Measurements from ENCODE around the gene LAIR2. TPM values are rescaled to one million over a fixed set of nuclear protein-coding genes. Genes with fewer than 3 reads are reported as not detected.

The LAIR2 gene
- polyA plus RNA-seq, 3 donors, result 0.38 TPM; not detected in 2

DNA sequence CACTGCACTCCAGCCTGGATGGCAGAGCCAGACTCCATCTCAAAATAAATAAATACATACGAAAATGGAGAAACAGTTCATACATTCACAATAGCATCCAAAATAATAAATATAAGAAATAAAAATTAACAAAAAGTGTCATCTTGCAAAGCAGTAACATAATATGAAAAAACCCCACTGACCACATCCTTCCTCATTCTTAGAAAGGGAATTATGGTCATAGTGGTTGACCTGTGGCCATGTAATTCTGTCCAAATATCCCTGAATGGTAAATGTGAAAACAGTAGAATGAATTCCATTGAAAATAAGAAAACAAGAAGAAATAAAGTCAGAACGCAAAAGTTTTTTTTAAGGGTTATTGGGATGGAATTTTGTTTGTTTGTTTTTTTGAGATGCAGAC is 22.6 kb upstream of the LAIR2 start:
- peak overlapping the region in 1 of 2 donors; percentile 82 for H3K4me3 Mint-ChIP-seq
- peaks cover 0 to 18% (median 9%) of the 10 kb centered on the region in 7 donors for H3K9me3 Mint-ChIP-seq
- Histone ChIP-seq H3K36me3 (replicated peaks in 1 of 2; ENCODE audit: control insufficient read depth in 1 of 2, insufficient read depth in 2 of 2, low read length in 2 of 2) (no peaks in the 10 kb centered on the region), H2AFZ (ENCODE audit: insufficient read depth, low read depth, low read length, poor library complexity, severe bottlenecking) (no peak overlapping the region), H3K9me3 (replicated peaks in 1 of 2; ENCODE audit: control insufficient read depth in 1 of 2, insufficient read depth in 1 of 2, low read length in 2 of 2) (peaks cover 0 to 15% of the 10 kb centered on the region in 2 donors), H3K4me1 (ENCODE audit: control insufficient read depth in 1 of 2, insufficient read depth in 2 of 2, low read length in 2 of 2) (peaks cover 24 to 33% of the 10 kb centered on the region in 2 donors), H3K9ac (ENCODE audit: insufficient read depth, low read length, poor library complexity, severe bottlenecking) (no peak overlapping the region), H3K4me3 (replicated peaks in 1 of 3; ENCODE audit: low read depth in 2 of 3, low read length in 3 of 3) (no peak overlapping the region), H3K4me2 (replicated peaks; ENCODE audit: extremely low read depth, low read length, poor library complexity, severe bottlenecking) (no peak overlapping the region), H3K79me2 (ENCODE audit: insufficient read depth, low read length) (no peaks in the 10 kb centered on the region), H4K20me1 (ENCODE audit: insufficient read depth, low read length) (peaks cover 10% of the 10 kb centered on the region), H3K27me3 (ENCODE audit: control insufficient read depth in 2 of 2, insufficient read depth in 2 of 2, low read length in 2 of 2) (peaks cover 43 to 83% of the 10 kb centered on the region in 2 donors), H3K27ac (ENCODE audit: low read depth in 1 of 2, low read length in 2 of 2) (no peak overlapping the region)
- no CpG with 5 or more reads among the region's 2 CpGs for WGBS (ENCODE audit: insufficient coverage)
- H3K27ac Mint-ChIP-seq, result peak overlapping the region in 3 of 7 donors; percentile 6 to 82 (median 61)
- intact Hi-C loops (cut with micrococcal nuclease), result loop anchor here in 1 of 2 donors (10.0 kb wide), 1 partner anchor 195 kb away; no protein-coding TSS in a partner anchor
- peak; percentile 48 to 75 (median 71) for DNase-seq
- TF ChIP-seq, protein P1, sequence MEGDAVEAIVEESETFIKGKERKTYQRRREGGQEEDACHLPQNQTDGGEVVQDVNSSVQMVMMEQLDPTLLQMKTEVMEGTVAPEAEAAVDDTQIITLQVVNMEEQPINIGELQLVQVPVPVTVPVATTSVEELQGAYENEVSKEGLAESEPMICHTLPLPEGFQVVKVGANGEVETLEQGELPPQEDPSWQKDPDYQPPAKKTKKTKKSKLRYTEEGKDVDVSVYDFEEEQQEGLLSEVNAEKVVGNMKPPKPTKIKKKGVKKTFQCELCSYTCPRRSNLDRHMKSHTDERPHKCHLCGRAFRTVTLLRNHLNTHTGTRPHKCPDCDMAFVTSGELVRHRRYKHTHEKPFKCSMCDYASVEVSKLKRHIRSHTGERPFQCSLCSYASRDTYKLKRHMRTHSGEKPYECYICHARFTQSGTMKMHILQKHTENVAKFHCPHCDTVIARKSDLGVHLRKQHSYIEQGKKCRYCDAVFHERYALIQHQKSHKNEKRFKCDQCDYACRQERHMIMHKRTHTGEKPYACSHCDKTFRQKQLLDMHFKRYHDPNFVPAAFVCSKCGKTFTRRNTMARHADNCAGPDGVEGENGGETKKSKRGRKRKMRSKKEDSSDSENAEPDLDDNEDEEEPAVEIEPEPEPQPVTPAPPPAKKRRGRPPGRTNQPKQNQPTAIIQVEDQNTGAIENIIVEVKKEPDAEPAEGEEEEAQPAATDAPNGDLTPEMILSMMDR (IDR thresholded peaks at IDR 0.05), result no peak
- peaks cover 0 to 2% of the 10 kb centered on the region in 2 donors for H3K36me3 Mint-ChIP-seq
- peaks cover 72 to 85% (median 77%) of the 10 kb centered on the region in 3 donors for H3K27me3 Mint-ChIP-seq (ENCODE audit: low read depth in 3 of 3)
- H3K4me1 Mint-ChIP-seq, result peaks cover 34% of the 10 kb centered on the region

DNA sequence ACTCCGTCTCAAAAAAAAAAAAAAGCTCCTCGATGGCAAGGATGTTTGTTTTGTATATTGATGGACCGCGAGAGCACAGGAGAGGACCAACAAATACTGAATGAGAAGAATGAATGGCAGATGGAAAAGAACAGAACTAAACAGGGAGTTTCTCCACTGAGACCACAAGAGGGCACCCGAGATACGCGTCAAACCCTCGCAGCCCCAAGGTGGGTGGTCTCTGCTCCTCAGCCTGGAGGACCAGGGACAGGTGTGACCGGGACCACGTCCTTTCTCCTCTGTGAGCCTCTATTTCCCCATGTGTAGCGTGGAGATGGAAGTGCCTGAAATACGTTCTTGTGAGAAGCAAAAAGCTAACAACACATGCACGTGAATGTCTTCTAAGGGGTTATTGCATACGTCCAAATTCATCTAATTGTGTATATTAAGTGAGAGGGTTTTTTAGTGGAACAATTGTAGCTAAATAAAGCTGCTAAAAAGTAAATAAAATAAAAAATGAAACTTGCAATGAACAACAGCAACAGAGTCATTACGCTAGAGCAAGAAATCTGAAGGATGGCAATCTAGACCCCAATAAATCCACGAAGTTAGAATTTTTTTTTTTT is 21.2 kb upstream of the LAIR2 start:
- H3K4me3 ChIP-seq (replicated peaks in 1 of 3; ENCODE audit: low read depth in 2 of 3, low read length in 3 of 3), result no peak overlapping the region
- H3K27ac Mint-ChIP-seq, result peak overlapping the region in 5 of 7 donors; percentile 13 to 77 (median 53)
- H3K4me1 Mint-ChIP-seq, result peaks cover 34% of the 10 kb centered on the region
- 4% methylated on average over 4 of the region's 16 CpGs for WGBS (ENCODE audit: insufficient coverage)
- TF ChIP-seq, protein P1 (IDR thresholded peaks at IDR 0.05), result peak; percentile 84
- H3K27me3 ChIP-seq (ENCODE audit: control insufficient read depth in 2 of 2, insufficient read depth in 2 of 2, low read length in 2 of 2), result peaks cover 47 to 83% of the 10 kb centered on the region in 2 donors
- peaks cover 0 to 15% of the 10 kb centered on the region in 2 donors for H3K9me3 ChIP-seq (replicated peaks in 1 of 2; ENCODE audit: control insufficient read depth in 1 of 2, insufficient read depth in 1 of 2, low read length in 2 of 2)
- no peak overlapping the region for H2AFZ ChIP-seq (ENCODE audit: insufficient read depth, low read depth, low read length, poor library complexity, severe bottlenecking)
- intact Hi-C loops (cut with micrococcal nuclease), result loop anchor here in 1 of 2 donors (10.0 kb wide), 1 partner anchor 193 kb away; no protein-coding TSS in a partner anchor
- peaks cover 24 to 33% of the 10 kb centered on the region in 2 donors for H3K4me1 ChIP-seq (ENCODE audit: control insufficient read depth in 1 of 2, insufficient read depth in 2 of 2, low read length in 2 of 2)
- no peak overlapping the region for H3K4me2 ChIP-seq (replicated peaks; ENCODE audit: extremely low read depth, low read length, poor library complexity, severe bottlenecking)
- no peak overlapping the region for H3K9ac ChIP-seq (ENCODE audit: insufficient read depth, low read length, poor library complexity, severe bottlenecking)
- H3K27me3 Mint-ChIP-seq (ENCODE audit: low read depth in 3 of 3), result peaks cover 70 to 84% (median 76%) of the 10 kb centered on the region in 3 donors
- H3K9me3 Mint-ChIP-seq, result peaks cover 0 to 18% (median 9%) of the 10 kb centered on the region in 7 donors
- H3K36me3 Mint-ChIP-seq, result peaks cover 0 to 2% of the 10 kb centered on the region in 2 donors
- DNase-seq, result peak in 2 of 3 donors; percentile 34 to 51
- H3K79me2 ChIP-seq (ENCODE audit: insufficient read depth, low read length), result no peaks in the 10 kb centered on the region
- peaks cover 10% of the 10 kb centered on the region for H4K20me1 ChIP-seq (ENCODE audit: insufficient read depth, low read length)
- H3K4me3 Mint-ChIP-seq, result peak overlapping the region in 1 of 2 donors; percentile 82
- no peak overlapping the region for H3K27ac ChIP-seq (ENCODE audit: low read depth in 1 of 2, low read length in 2 of 2)
- H3K36me3 ChIP-seq (replicated peaks in 1 of 2; ENCODE audit: control insufficient read depth in 1 of 2, insufficient read depth in 2 of 2, low read length in 2 of 2), result no peaks in the 10 kb centered on the region
